Osteocyte (in vitro differentiated cells): Measurements from ENCODE around the gene RAB4A. TPM values are rescaled to one million over a fixed set of nuclear protein-coding genes. Genes with fewer than 3 reads are reported as not detected.

ENCODE experiments used
- DNase-seq: peaks from one replicate; pipeline ENCODE4 v3.0.0; 2021; ENCODE audit warnings: mixed read lengths; ENCODE audit not compliant: unreplicated experiment; ENCODE audit errors: extremely low spot score
- H3K27ac Mint-ChIP-seq: one replicate; pipeline ENCODE4 v1.8.0; 2021; ENCODE audit warnings: mild to moderate bottlenecking, mixed read lengths; ENCODE audit not compliant: unreplicated experiment
- H3K27me3 Mint-ChIP-seq: one replicate; pipeline ENCODE4 v1.8.0; 2021; ENCODE audit warnings: mixed read lengths; ENCODE audit not compliant: unreplicated experiment
- H3K36me3 Mint-ChIP-seq: one replicate; pipeline ENCODE4 v1.8.0; 2021; ENCODE audit warnings: mixed read lengths; ENCODE audit not compliant: unreplicated experiment
- H3K4me1 Mint-ChIP-seq: one replicate; pipeline ENCODE4 v1.8.0; 2021; ENCODE audit warnings: mixed read lengths; ENCODE audit not compliant: unreplicated experiment
- H3K4me3 Mint-ChIP-seq: one replicate; pipeline ENCODE4 v1.8.0; 2021; ENCODE audit warnings: mild to moderate bottlenecking, moderate library complexity, mixed read lengths; ENCODE audit not compliant: unreplicated experiment
- H3K9me3 Mint-ChIP-seq: one replicate; pipeline ENCODE4 v1.8.0; 2021; ENCODE audit warnings: mixed read lengths; ENCODE audit not compliant: unreplicated experiment
- CTCF ChIP-seq: fragments of 200-600 bp; sonication (generic); IDR thresholded peaks from 2 replicates; pipeline ENCODE4 v1.5.0; 2021; ENCODE audit warnings: antibody characterized with exemption, mild to moderate bottlenecking, moderate library complexity
- long read RNA-seq: library from polyadenylated mRNA; unstranded; transcript quantifications from one replicate; pipeline ENCODE4 v2.0.0, GENCODE V29; 2021
- total RNA-seq: library from RNA; stranded (reverse); gene quantifications from 2 replicates; pipeline ENCODE4 v1.2.1, GENCODE V29; 2021

RAB4A gene
- 51.9 and 53.1 TPM in 2 replicates for total RNA-seq
- long read RNA-seq, transcript RAB4A-201 (8 exons, 2,966 nt) = major isoform, 31 of 37 reads
- long read RNA-seq, partial matches to known transcripts = 5 of 37 reads
- long read RNA-seq, other reads (novel, unspliced or antisense) = 0 of 37 reads

GRCh38 chr1:229270547-229271447 is at the start of gene RAB4A:
Gene RAB4A, plus strand, starts transcription at chr1:229271111. Its CDS starts 229 bp downstream, at chr1:229271340.
- Mint-ChIP-seq H3K36me3 (peaks cover 12% of the 10 kb centered on the region), H3K4me1 (peaks cover 41% of the 10 kb centered on the region), H3K27ac (peak within 1 kb of the TSS; percentile 89), H3K27me3 (no peaks in the 10 kb centered on the region), H3K9me3 (peaks cover 15% of the 10 kb centered on the region), H3K4me3 (peak within 1 kb of the TSS; percentile 97)
- DNase-seq = peak; percentile 96
- TF ChIP-seq CTCF = no peak

GRCh38 chr1:229222081-229222480 is 48.8 kb upstream of the RAB4A start:
- no peak overlapping the region for H3K4me3 Mint-ChIP-seq
- DNase-seq = no peak
- no peak for TF ChIP-seq CTCF
- H3K36me3 Mint-ChIP-seq = no peaks in the 10 kb centered on the region
- peaks cover 31% of the 10 kb centered on the region for H3K27me3 Mint-ChIP-seq
- H3K27ac Mint-ChIP-seq = no peak overlapping the region
- no peaks in the 10 kb centered on the region for H3K9me3 Mint-ChIP-seq
- H3K4me1 Mint-ChIP-seq = no peaks in the 10 kb centered on the region

GRCh38 chr1:229223498-229223897 is 47.4 kb upstream of the RAB4A start:
- no peak overlapping the region for H3K4me3 Mint-ChIP-seq
- peaks cover 3% of the 10 kb centered on the region for H3K4me1 Mint-ChIP-seq
- DNase-seq = no peak
- H3K36me3 Mint-ChIP-seq = no peaks in the 10 kb centered on the region
- no peak overlapping the region for H3K27ac Mint-ChIP-seq
- H3K9me3 Mint-ChIP-seq = no peaks in the 10 kb centered on the region
- peaks cover 29% of the 10 kb centered on the region for H3K27me3 Mint-ChIP-seq
- no peak for TF ChIP-seq CTCF

- Mint-ChIP-seq H3K27ac (no peak overlapping the region), H3K27me3 (peaks cover 33% of the 10 kb centered on the region), H3K4me1 (peaks cover 8% of the 10 kb centered on the region), H3K9me3 (no peaks in the 10 kb centered on the region), H3K4me3 (no peak overlapping the region), H3K36me3 (no peaks in the 10 kb centered on the region)
- TF ChIP-seq CTCF = no peak
- DNase-seq = no peak
Measured at GRCh38 chr1:229224308-229224707, 46.6 kb upstream of the RAB4A start.

GRCh38 chr1:229225331-229225782 is 45.6 kb upstream of the RAB4A start:
- TF ChIP-seq CTCF = no peak

More at GRCh38 chr1:229225331-229225782, 45.6 kb upstream of the RAB4A start:
- H3K4me1 Mint-ChIP-seq = peaks cover 17% of the 10 kb centered on the region
- H3K27ac Mint-ChIP-seq = no peak overlapping the region
- no peaks in the 10 kb centered on the region for H3K9me3 Mint-ChIP-seq
- peaks cover 39% of the 10 kb centered on the region for H3K27me3 Mint-ChIP-seq
- H3K36me3 Mint-ChIP-seq = no peaks in the 10 kb centered on the region
- H3K4me3 Mint-ChIP-seq = no peak overlapping the region
- DNase-seq = no peak
